H1 (cell line): ENCODE results near the gene TKFC. TPM values are rescaled to one million over a fixed set of nuclear protein-coding genes. Genes with fewer than 3 reads are reported as not detected.

Experiments used
- CTCF ChIA-PET: fragments of 300-600 bp; sonication (Branson Sonifier 250); formaldehyde crosslinking; loops from one replicate; lab custom pipeline; 2021; ENCODE audit not compliant: partially characterized antibody; lab: Charles Lee
- POLR2A ChIA-PET: fragments of 300-600 bp; sonication (Branson Sonifier 250); formaldehyde crosslinking; loops from one replicate; lab custom pipeline; 2021; ENCODE audit warnings: inconsistent platforms; ENCODE audit not compliant: partially characterized antibody; lab: Charles Lee
- DNase-seq, 2 experiments: peaks; one replicate each; pipeline versions ENCODE4 v3.0.0 to v3.0.0-alpha.2; 2010 to 2022; ENCODE audit warnings: low spot score in 2 of 2, low read depth in 1 of 2, mixed read lengths in 1 of 2
- FAIRE-seq: peaks from 2 replicates; lab custom pipeline; 2011; peaks lifted over from hg19 to GRCh38; lab: Jason Lieb, UNC
- H2AFZ ChIP-seq: 2 replicates; pipeline ENCODE4 v1.8.1; 2012; ENCODE audit warnings: low read length, inconsistent platforms
- H2AK5ac ChIP-seq: 2 replicates; pipeline ENCODE4 v1.6.1; 2013; ENCODE audit warnings: low read depth, low read length
- H2BK120ac ChIP-seq: replicated peaks from 2 replicates; pipeline ENCODE3; 2013; ENCODE audit warnings: low read depth, low read length, inconsistent platforms
- H2BK12ac ChIP-seq: 2 replicates; pipeline ENCODE4 v1.6.1; 2013; ENCODE audit warnings: low read depth, low read length
- H2BK15ac ChIP-seq: 2 replicates; pipeline ENCODE4 v1.6.1; 2013; ENCODE audit warnings: low read length
- H2BK20ac ChIP-seq: 2 replicates; pipeline ENCODE4 v1.6.1; 2013; ENCODE audit warnings: low read length
- H2BK5ac ChIP-seq: 2 replicates; pipeline ENCODE4 v1.6.1; 2013; ENCODE audit warnings: low read depth, low read length
- H3K14ac ChIP-seq: 2 replicates; pipeline ENCODE4 v1.6.1; 2013; ENCODE audit warnings: inconsistent platforms; ENCODE audit not compliant: insufficient read length
- H3K18ac ChIP-seq: 2 replicates; pipeline ENCODE4 v1.6.1; 2013; ENCODE audit warnings: low read length; ENCODE audit errors: extremely low read depth
- H3K23ac ChIP-seq: 2 replicates; pipeline ENCODE4 v1.6.1; 2013; ENCODE audit warnings: inconsistent platforms; ENCODE audit not compliant: insufficient read length
- H3K23me2 ChIP-seq: 2 replicates; pipeline ENCODE4 v1.6.1; 2013; ENCODE audit warnings: low read depth, low read length
- H3K27ac ChIP-seq: 2 replicates; pipeline ENCODE4 v1.6.1; 2011; ENCODE audit warnings: low read depth, low read length, inconsistent platforms
- H3K27me3 ChIP-seq, 4 experiments: replicated peaks in 1 of 4; 1 replicate in 1 of 4; 2 replicates in 3 of 4; pipeline versions ENCODE4 v1.6.1 to v1.8.1; 2011 to 2013; ENCODE audit warnings: low read length in 3 of 4, mild to moderate bottlenecking in 3 of 4, inconsistent platforms in 2 of 4, mixed read lengths in 2 of 4, moderate library complexity in 1 of 4; ENCODE audit not compliant: control insufficient read depth in 3 of 4, insufficient read depth in 3 of 4; ENCODE audit errors: extremely low read depth in 1 of 4
- H3K36me3 ChIP-seq, 4 experiments: 2 replicates each; pipeline versions ENCODE4 v1.6.1 to v1.8.1; 2011 to 2013; ENCODE audit warnings: mild to moderate bottlenecking in 4 of 4, low read length in 3 of 4, moderate library complexity in 2 of 4, control low read depth in 1 of 4, inconsistent platforms in 1 of 4; ENCODE audit not compliant: insufficient read depth in 4 of 4, control insufficient read depth in 2 of 4
- H3K4ac ChIP-seq: replicated peaks from 2 replicates; pipeline ENCODE3; 2013; ENCODE audit warnings: low read length, low read depth, mixed read lengths, inconsistent platforms; ENCODE audit not compliant: insufficient read length
- H3K4me1 ChIP-seq, 4 experiments: replicated peaks in 1 of 4; 1 replicate in 1 of 4; 2 replicates in 3 of 4; pipeline versions ENCODE4 v1.6.1 to v1.8.1; 2011 to 2013; ENCODE audit warnings: low read length in 3 of 4, inconsistent platforms in 2 of 4, mixed read lengths in 1 of 4; ENCODE audit not compliant: insufficient read depth in 4 of 4, control insufficient read depth in 3 of 4
- H3K4me2 ChIP-seq, 2 experiments: 2 replicates each; pipeline versions ENCODE4 v1.6.1 to v1.8.1; 2011 to 2013; ENCODE audit warnings: low read depth in 2 of 2, low read length in 2 of 2, control low read depth in 1 of 2, inconsistent platforms in 1 of 2, mild to moderate bottlenecking in 1 of 2; ENCODE audit not compliant: insufficient read depth in 1 of 2
- H3K4me3 ChIP-seq, 4 experiments: fragments of 200-600, 300-600 bp in 1 of 4; sonication (generic), shearing (Covaris generic), sonication (Bioruptor Twin) in 1 of 4; 2 replicates each; pipeline versions ENCODE4 v1.5.1 to v1.8.1; 2011 to 2016; ENCODE audit warnings: low read length in 4 of 4, low read depth in 3 of 4, control low read depth in 2 of 4, inconsistent platforms in 2 of 4, mild to moderate bottlenecking in 2 of 4, mixed read lengths in 1 of 4, moderate library complexity in 1 of 4; ENCODE audit not compliant: insufficient read depth in 2 of 4; ENCODE audit errors: extremely low read depth in 1 of 4
- H3K56ac ChIP-seq: replicated peaks from 2 replicates; pipeline ENCODE3; 2013; ENCODE audit warnings: low read depth, mild to moderate bottlenecking, mixed read lengths, low read length, inconsistent platforms; ENCODE audit not compliant: insufficient read length
- H3K79me1 ChIP-seq: 2 replicates; pipeline ENCODE4 v1.6.1; 2013; ENCODE audit warnings: low read depth, low read length, control low read depth
- H3K79me2 ChIP-seq, 2 experiments: 2 replicates each; pipeline versions ENCODE4 v1.6.1 to v1.8.1; 2012 to 2013; ENCODE audit warnings: low read length in 2 of 2, mild to moderate bottlenecking in 2 of 2, inconsistent platforms in 1 of 2; ENCODE audit not compliant: insufficient read depth in 2 of 2, control insufficient read depth in 1 of 2
- H3K9ac ChIP-seq, 4 experiments: replicated peaks in 1 of 4; 1 replicate in 1 of 4; 2 replicates in 3 of 4; pipeline versions ENCODE4 v1.6.1 to v1.8.1; 2011 to 2013; ENCODE audit warnings: low read depth in 3 of 4, low read length in 3 of 4, control low read depth in 2 of 4, mild to moderate bottlenecking in 2 of 4, moderate library complexity in 2 of 4, inconsistent platforms in 1 of 4; ENCODE audit errors: extremely low read depth in 1 of 4
- H3K9me3 ChIP-seq, 2 experiments: 2 replicates each; pipeline versions ENCODE4 v1.6.1 to v1.8.1; 2012 to 2013; ENCODE audit warnings: mild to moderate bottlenecking in 2 of 2, moderate library complexity in 2 of 2, control low read depth in 1 of 2, inconsistent platforms in 1 of 2, low read depth in 1 of 2, low read length in 1 of 2, mixed read lengths in 1 of 2; ENCODE audit not compliant: insufficient read depth in 2 of 2
- H4K20me1 ChIP-seq, 2 experiments: replicated peaks in 1 of 2; 2 replicates each; pipeline versions ENCODE3 to v1.8.1; 2011 to 2013; ENCODE audit warnings: inconsistent platforms in 2 of 2, low read length in 2 of 2, mild to moderate bottlenecking in 1 of 2; ENCODE audit not compliant: insufficient read depth in 2 of 2, control insufficient read depth in 1 of 2
- H4K5ac ChIP-seq: 2 replicates; pipeline ENCODE4 v1.6.1; 2013; ENCODE audit warnings: low read length, low read depth, mixed read lengths, inconsistent platforms; ENCODE audit not compliant: insufficient read length
- H4K8ac ChIP-seq: 2 replicates; pipeline ENCODE4 v1.8.0; 2013; ENCODE audit warnings: mild to moderate bottlenecking, moderate library complexity, low read length, inconsistent platforms; ENCODE audit not compliant: insufficient read depth; ENCODE audit errors: extremely low read depth
- H4K91ac ChIP-seq: replicated peaks from 2 replicates; pipeline ENCODE3; 2013; ENCODE audit warnings: low read length, mixed read lengths, inconsistent platforms; ENCODE audit not compliant: insufficient read length
- BCL11A ChIP-seq, 2 experiments: IDR thresholded peaks; one replicate each; pipeline ENCODE4 v1.6.1; 2011; ENCODE audit warnings: low read depth in 2 of 2, low read length in 2 of 2, mild to moderate bottlenecking in 2 of 2
- CHD2 ChIP-seq: IDR thresholded peaks from 2 replicates; pipeline ENCODE4 v1.6.1; 2012; ENCODE audit warnings: low read length, improper control_type of control experiment
- SP4 ChIP-seq: IDR thresholded peaks from 2 replicates; pipeline ENCODE4 v1.6.1; 2012; ENCODE audit warnings: low read length, inconsistent platforms
- WGBS, 2 experiments: shearing (Covaris generic) in 1 of 2; methylation state at CpG; one replicate each; pipeline versions ENCODE4 v1.1.6 to v1.1.7; 2013 to 2015; ENCODE audit warnings: low lambda C conversion rate in 2 of 2, mixed read lengths in 2 of 2, inconsistent platforms in 1 of 2, low coverage in 1 of 2, missing lambda C conversion rate in 1 of 2; ENCODE audit not compliant: insufficient replicate concordance in 2 of 2, insufficient coverage in 1 of 2, insufficient read length in 1 of 2; ENCODE audit errors: extremely low coverage in 1 of 2, missing lambda C conversion rate in 1 of 2; 5-methylcytosine and 5-hydroxymethylcytosine counted together
- polyA plus RNA-seq, 7 experiments: library from polyadenylated mRNA; depleted of rRNA in 3 of 7; stranded (reverse) in 5 of 7; unstranded in 2 of 7; fragments of >200 nt in 5 of 7; fragments of 200-250 nt in 2 of 7; gene quantifications; 1 replicate in 5 of 7; 2 replicates in 1 of 7; 4 replicates in 1 of 7; pipeline versions ENCODE4 v1.2.1 to v1.2.3, GENCODE V29; 2011 to 2013; ENCODE audit warnings: missing spikeins in 2 of 7, mixed read lengths in 2 of 7
- total RNA-seq: library from RNA; stranded (reverse); fragmentation: NEBNext Ultra II Directional; extraction: Animal tissue kit (Norgen Biotek cat#: 25700); gene quantifications from 2 replicates; pipeline ENCODE4 v1.2.1, GENCODE V29; 2021

The TKFC gene
- total and polyA plus RNA-seq, 2 of the 8 experiments (the other 6 are each of a cell fraction or from before 2014, with no cell fraction given), result 53.5 to 55.0 TPM

DNA sequence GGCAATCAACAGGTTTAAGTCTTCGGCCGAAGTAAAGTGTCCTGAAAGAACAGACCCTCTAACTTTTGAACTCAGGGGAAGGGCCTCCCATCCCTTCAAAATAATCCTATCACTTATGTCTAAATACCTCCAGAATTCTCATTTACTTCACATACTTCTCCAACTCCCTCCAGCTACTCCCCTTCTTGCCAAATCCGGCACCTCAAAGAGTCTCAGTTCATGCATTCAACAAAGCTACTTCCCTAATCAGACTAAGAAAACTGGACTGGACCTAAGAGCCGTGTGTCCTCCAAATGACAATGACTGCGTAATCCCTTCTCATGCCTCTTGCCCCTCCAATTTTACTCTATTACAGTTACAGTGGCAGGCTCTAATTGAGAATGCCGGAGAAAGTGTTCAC lies 1.4 kb upstream of the TKFC start:
- 0 out of 2 replicates have a peak overlapping the region, but pooled peaks have one; percentile 5 for H4K8ac ChIP-seq
- peak overlapping the region; percentile 73 to 80 for H3K4me2 ChIP-seq
- H3K79me2 ChIP-seq, result peaks cover 23 to 63% of the 10 kb centered on the region in 2 experiments
- no peak overlapping the region for H4K91ac ChIP-seq
- H3K36me3 ChIP-seq, result peaks cover 10 to 28% (median 25%) of the 10 kb centered on the region in 4 experiments
- H3K27ac ChIP-seq, result no peak overlapping the region
- H4K20me1 ChIP-seq, result peaks cover 0 to 13% of the 10 kb centered on the region in 2 experiments
- H2BK5ac ChIP-seq, result no peak overlapping the region
- H3K14ac ChIP-seq, result no peak overlapping the region
- H3K4ac ChIP-seq, result no peak overlapping the region
- H4K5ac ChIP-seq, result no peak overlapping the region
- no peaks in the 10 kb centered on the region for H3K27me3 ChIP-seq
- DNase-seq, result no peak
- H3K23ac ChIP-seq, result no peak overlapping the region
- H3K4me3 ChIP-seq, result peak overlapping the region; percentile 79 to 96 (median 92); a peak in 5 of 8 replicates
- no peak for FAIRE-seq
- H2AFZ ChIP-seq, result no peak overlapping the region
- no peak overlapping the region for H2BK120ac ChIP-seq
- ChIA-PET POLR2A (interaction anchor here (0.6 to 5.7 kb wide), 12 partner anchors 10 to 98 kb away, joined by 3 to 50 read pairs (median 4); partner anchors contain the start of genes CPSF7, CYB561A3, SDHAF2 and TMEM138), CTCF (interaction anchor here (0.5 to 3.0 kb wide), 8 partner anchors 21 to 307 kb away, joined by 3 to 28 read pairs (median 4); partner anchors contain the start of gene TMEM216)
- peak overlapping the region in 3 of 4 experiments; percentile 38 to 99 (median 89); a peak in 6 of 7 replicates for H3K9ac ChIP-seq
- H2AK5ac ChIP-seq, result no peak overlapping the region
- no peak overlapping the region for H3K18ac ChIP-seq
- peaks cover 9% of the 10 kb centered on the region; the same call in 1 of the 2 replicates for H3K23me2 ChIP-seq
- no peak overlapping the region for H2BK12ac ChIP-seq
- H3K4me1 ChIP-seq, result peaks cover 5 to 14% (median 9%) of the 10 kb centered on the region in 4 experiments
- peaks cover 9% of the 10 kb centered on the region; the same call in 1 of the 2 replicates for H3K79me1 ChIP-seq
- H3K56ac ChIP-seq, result no peak overlapping the region
- no peak overlapping the region for H2BK15ac ChIP-seq
- no peaks in the 10 kb centered on the region for H3K9me3 ChIP-seq
- WGBS, 2 experiments, result 88 to 100% methylated on average over 1 to 6 of the region's 6 CpGs
- H2BK20ac ChIP-seq, result no peak overlapping the region
- TF ChIP-seq CHD2 (no peak), BCL11A (IDR thresholded peaks at IDR 0.05; ENCODE audit: low read depth in 2 of 2, low read length in 2 of 2) (no peak), SP4 (no peak)
